HPDE6-E6E7 (cell line): Measurements from ENCODE around the gene CCDC180.
"Not testable (repeated sequence)": the region's sequence is repeated elsewhere in the genome, so short reads cannot be mapped to it uniquely, and the experiment has no call there.

ENCODE experiments used
- DNase-seq: peaks from one replicate; pipeline ENCODE4 v3.0.0; 2011; ENCODE audit warnings: missing footprints; ENCODE audit errors: extremely low spot score

Gene CCDC180

GRCh38 chr9:97307500-97308163 lies at the start of gene CCDC180:
TSS of gene CCDC180 (plus strand) at chr9:97307659. CDS start at chr9:97308064, 405 bp downstream.
- DNase-seq, result no peak

- not testable (repeated sequence) for DNase-seq
These were observed 47.5 kb upstream of the CCDC180 start for GRCh38 chr9:97259834-97260514.

DNA sequence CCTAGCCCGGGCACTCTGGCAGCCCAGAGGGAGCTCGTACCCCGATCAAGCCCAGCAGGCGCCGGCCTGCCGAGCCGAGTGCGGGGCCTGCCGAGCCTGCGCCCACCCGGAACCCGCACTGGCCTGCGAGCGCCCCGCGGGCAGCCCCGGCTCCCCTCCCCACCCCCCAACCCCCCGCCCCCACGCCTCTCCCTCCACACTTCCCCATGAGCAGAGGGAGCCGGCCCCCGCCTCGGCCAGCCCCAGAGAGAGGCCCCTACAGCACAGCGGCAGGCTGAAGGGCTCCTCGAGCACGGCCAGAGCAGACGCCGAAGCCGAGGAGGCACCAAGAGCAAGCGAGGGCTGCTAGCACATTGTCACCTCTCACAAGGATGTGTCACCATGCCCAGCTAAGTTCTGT lies 36.2 kb upstream of the CCDC180 start:
- DNase-seq, result no peak

DNA sequence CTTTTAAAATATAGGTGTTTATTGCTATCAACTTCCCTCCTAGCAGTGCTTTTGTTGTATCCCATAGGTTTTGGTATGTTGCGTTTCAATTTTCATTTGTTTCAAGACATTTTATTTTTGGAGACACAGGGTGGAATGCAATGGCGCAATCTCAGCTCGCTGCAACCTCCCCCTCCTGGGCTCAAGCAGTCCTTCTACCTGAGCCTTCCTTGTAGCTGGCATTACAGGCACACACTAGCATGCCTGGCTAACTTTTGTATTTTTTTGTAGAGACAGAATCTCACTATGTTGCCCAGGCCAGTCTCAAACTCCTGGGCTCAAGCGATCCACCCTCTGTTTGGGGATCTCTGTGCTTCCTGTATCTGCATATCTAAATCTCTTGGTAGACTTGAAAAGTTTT lies 35.4 kb upstream of the CCDC180 start:
- DNase-seq, result no peak

GRCh38 chr9:97276310-97276852 lies 31.1 kb upstream of the CCDC180 start:
- DNase-seq, result no peak

DNA sequence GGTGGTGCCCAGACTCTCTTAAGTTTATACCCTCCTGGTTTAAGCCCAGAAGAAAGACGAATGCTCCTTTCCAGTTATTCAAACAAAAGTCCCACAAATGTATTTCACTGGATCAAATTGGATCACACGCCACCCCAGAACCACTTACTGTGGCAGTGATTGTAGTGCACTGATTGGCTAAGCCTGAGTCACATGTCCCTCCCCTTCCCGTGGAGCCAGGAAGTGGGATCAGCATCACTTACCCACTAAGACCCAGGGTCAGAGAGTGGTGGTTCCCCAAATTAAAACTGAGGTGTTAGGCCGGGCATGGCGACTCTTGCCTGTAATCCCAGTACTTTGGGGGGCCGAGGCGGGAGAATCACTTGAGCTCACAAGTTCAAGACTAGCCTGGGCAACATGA lies 29.5 kb upstream of the CCDC180 start:
- DNase-seq, result no peak

DNA sequence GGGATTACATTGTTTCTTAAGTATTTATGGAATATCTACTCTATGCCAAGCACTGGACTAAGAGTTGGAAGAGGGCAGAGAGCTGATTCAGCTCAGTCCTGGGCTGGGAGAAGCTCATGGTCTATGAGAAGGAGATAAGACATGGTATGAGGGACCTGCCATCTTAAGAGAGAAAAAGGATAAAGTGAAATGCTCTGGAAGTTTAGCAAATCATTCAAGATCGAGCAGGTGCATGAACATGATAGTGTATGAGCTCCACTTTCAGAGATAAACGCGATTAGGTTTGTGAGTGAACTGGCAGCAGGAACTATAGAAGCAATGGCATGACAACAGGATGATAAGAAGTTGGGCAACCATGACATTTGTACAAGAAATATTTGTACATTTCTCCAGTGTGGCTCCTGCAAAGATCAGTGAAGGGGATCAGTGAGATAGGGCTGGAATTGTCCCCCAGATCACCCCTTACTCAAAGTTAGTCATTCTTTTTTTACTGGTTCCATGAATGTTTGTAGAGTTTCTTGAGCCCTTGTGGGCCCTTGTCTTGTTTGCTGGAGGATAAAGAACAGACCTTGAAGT lies 26.6 kb upstream of the CCDC180 start:
- DNase-seq, result no peak

DNA sequence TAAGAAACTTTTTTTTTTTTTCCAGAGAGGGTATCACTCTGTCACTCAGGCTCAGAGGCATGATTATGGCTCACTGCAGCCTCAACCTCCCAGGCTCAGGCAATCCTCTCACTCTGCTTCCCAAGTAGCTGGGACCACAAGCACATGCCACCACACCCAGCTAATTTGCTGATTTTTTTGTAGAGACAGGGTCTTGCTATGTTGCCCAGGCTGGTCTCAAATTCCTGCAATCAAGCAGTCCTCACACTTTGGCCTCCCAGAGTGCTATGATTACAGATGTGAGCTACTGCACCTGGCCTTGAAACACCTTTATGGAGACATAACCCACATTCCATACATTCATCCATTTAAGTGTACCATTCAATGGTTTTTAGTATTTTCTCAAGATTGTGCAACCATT lies 23.7 kb upstream of the CCDC180 start:
- DNase-seq, result no peak

DNA sequence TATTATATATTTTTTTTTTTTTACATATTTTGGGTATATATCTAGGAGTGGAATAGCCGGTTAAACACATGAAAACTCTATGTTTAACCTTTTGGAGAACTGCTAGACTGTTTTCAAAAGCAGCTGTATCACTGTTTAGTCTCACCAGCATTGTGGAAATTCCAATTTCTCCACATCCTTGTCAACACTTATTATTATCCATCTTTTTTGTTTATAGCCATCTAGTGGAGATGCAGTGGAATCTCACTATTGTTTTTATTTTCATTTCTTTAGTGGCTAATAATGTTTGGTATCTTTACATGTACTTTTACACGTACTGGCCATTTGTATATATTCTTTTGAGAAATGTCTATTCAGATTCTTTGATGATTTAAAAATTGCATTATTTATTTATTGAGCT lies 22.7 kb upstream of the CCDC180 start:
- DNase-seq, result no peak

- DNase-seq, result no peak
These were observed 15.3 kb upstream of the CCDC180 start for GRCh38 chr9:97292200-97292599.

DNA sequence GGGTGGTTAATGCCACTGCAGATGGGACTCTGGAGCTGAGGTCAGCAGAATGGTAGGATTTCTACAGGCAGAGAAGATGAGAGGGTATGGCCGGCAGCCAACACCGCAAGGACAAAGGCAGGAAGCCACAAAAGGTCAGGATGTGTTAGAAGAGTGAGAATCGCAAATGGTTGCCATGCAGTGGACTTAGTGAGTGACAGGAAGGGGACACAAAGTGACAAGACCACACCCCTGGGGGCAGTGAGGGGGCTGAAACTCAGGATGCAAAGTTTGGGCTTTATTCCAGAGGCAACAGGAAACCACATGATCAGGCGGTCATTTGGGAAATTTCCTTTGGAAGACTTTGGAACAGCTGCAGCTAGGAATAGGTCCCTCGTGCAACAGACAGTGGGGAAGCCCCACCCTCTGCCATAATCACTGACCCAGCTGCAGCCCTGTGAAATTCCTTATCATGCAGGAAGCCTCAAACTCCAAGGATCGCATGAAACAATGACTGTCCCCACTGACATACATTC lies 14.2 kb upstream of the CCDC180 start:
- DNase-seq, result no peak

GRCh38 chr9:97293818-97294217 lies 13.6 kb upstream of the CCDC180 start:
- DNase-seq, result no peak

DNA sequence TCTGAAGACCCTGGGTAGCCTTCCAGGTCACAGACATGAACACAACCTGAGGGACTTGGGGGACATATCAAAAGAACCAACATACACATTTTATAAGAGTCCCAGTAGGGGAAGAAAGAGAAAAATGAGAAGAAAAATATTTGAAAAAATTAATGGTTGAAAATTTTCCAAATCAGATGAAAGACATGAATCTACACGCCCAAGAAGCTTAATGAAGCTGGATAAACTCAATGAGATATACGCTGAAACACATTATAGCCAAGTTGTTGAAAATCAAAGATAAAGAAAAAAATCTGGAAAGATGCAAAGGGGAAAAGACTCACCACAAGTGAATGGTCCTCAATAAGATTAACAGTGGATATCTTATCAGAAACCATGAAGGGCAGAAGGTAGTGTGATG lies 9.6 kb upstream of the CCDC180 start:
- DNase-seq, result no peak

DNA sequence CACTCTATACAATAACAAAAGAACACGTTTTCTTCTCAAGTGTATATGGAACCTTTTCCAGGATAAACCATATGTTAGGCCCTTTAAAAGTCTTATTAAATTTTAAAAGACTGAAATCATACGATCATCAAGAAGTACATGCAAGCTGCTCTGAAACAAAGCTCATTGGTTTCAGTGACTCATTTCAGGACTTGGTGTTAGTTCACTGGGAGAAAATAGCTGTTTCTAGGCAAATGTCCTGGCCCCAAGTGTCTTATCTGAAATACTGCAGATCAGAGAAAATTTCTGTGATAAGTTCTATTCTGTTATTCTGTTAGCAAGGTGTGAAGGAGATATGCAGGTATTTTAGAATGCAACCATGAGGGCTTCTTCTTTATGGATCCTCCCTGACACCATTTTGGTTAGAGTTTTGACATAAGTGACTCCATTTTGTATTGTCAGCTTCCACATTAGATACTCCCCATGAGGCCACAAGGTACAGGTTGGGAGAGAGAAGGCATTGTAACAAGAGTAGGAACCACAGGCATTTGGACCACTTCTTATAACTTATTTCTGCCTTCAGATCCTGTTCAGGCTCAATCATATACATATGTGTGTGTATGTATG lies 7.5 kb upstream of the CCDC180 start:
- DNase-seq, result no peak

DNA sequence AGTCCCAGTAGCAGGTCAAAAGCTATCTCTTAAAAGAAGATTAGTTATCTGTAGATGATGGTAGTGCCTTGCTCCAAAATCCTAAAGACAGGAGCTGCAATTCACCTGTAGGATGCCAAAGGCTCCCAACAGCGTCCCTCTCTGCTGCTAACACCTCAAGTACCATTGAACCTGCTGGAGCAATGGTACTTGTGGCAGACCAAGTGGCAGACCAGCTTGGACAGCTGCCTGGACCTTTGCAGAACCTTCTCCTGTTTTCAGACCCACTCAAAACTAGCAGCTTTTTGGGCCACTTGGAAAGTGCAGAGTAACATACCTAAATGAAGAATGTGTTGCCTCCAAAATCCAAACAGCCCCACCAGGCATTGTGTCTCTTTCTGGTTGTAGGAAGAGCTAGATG lies 6.9 kb upstream of the CCDC180 start:
- no peak for DNase-seq

- no peak for DNase-seq
These were observed 5.5 kb upstream of the CCDC180 start for GRCh38 chr9:97301974-97302373.

GRCh38 chr9:97304586-97304985 lies 2.9 kb upstream of the CCDC180 start:
- no peak for DNase-seq

GRCh38 chr9:97305501-97306298 lies 1.8 kb upstream of the CCDC180 start:
- no peak for DNase-seq

DNA sequence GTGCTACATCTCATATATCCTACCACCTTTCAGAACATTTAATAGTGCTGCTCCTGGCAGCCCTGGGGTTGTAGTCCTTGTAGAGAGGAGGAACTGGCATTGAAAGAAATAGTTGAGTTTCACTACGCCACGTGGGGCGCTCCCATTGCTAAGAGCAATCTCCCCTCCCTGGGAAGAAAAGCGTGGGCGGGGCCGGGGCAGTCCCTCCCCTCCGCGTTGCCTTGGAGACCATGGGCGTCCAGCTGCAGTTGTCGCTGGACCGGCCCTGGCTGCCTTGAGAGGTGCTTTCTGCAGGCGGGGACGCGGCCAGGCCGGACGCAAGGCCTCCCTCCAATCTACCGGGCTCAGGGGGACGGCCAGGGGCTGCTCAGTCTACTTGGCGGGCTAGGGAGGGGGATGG lies 368 bp upstream of the CCDC180 start:
- DNase-seq, result no peak

DNA sequence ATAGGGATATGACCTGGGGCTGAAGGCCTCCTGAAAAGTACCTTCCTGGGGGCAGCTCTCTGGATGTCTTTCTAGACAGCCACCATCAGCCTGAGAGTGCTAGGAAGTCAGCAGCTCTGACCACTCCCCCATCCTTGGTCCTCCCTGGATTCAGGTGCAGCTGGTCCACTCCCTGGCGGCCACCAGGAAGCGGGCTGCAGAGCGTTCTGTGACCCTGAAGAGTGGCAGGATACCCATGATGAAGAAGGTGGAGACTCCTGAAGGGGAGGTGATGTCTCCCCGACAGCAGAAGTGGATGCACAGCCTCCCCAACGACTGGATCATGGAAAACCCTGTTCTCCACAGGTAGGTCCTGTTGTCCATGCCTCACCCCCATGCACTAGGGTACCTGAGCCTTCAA lies 1.8 kb downstream of the CCDC180 start:
- DNase-seq, result no peak

DNA sequence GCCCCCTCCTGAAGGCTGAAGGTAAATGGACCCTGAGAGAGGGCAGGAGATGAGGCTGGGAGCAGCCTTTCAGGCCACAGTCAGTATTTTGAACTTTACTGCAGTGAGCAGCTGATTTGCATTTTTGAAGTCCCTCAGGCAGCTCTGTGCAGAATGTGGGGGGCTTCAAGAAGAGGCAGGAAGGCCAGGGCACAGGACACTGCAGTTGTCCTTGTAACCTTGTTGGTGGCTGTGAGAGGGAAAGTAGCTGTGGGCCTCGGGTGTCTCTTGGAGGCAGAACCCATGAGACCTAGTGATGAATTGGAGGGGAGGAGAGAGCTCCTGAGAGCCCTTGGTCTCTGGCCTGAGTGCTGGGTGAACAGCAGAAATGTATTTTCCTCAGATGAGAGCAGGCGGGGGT lies 2.6 kb downstream of the CCDC180 start:
- no peak for DNase-seq

- DNase-seq, result no peak
These were observed 3.4 kb downstream of the CCDC180 start for GRCh38 chr9:97310896-97311295.
